ENCODE results near the gene EYA2.
"Not testable (repeated sequence)": the region's sequence is repeated elsewhere in the genome, so short reads cannot be mapped to it uniquely, and the experiment has no call there.

The EYA2 gene

GRCh38 chr20:47156301-47157137, 261.9 kb downstream of the EYA2 start:
- no peak for DNase-seq

DNA sequence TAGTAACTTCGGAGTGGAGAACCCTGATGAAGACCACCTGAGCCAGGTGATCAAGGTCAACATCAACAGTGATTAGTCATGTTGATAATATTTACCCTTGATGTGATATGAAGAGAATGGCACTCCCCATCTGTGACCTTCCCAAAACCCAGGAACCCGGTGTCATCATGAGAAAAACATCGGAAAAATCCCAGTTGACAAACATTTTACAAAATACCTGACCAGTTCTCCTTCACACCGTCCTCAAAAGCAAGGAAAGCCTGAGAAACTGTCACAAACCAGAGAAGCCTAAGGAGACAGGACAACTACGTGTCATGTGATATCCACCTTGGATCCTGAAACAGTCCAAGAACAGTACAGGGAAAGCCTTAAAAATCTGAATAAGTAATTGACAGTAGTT, 264.5 kb downstream of the EYA2 start:
- no peak for DNase-seq

- no peak for DNase-seq
Measured at GRCh38 chr20:47160240-47160639, 265.6 kb downstream of the EYA2 start.

- no peak for DNase-seq
Measured at GRCh38 chr20:47160992-47161391, 266.3 kb downstream of the EYA2 start.

GRCh38 chr20:47161411-47161810, 266.8 kb downstream of the EYA2 start:
- no peak for DNase-seq

DNA sequence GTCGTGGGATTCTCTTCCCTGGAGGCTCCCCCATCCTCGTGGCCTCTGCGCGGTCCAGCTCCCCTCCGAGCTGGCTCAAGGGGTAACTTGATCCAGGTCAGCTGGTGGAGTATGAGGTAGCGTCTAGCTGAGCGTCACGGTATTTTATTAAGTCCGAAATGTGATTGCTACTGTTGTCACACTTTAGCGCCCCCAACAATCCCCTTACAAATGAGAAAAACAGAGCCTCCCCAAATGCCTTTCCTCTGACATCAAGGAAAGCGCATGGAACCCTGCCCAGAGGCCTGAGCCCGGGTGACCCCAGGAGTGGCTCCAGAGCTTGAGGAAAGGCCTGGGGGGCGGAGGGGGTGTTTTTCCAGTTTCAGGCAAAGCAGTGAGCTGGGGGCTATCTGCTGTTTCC, 269.5 kb downstream of the EYA2 start:
- no peak for DNase-seq

DNA sequence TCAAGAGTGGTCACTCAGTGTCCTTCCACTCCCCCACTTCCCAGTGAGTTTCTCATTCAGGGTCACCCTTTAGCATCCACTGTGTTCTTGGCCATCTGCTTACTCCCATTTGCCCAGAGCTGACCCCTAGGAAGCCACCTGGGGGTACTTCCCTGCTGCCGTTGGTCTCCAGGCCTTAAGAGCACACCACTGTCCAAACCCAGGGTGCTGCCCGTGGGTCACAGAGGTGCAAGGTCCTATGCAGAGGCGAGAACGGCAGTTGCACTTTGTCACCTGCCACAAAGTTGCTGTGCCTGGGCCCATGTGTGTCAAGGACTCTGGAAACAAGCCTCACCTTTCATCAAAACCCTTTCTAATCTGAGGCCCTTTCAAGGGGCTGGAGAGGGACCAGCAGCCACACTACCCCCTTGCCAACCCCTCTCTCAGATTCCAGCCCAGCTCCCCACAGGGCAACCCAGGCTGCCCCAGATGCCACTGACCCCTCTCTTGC, 270.8 kb downstream of the EYA2 start:
- DNase-seq: no peak

- no peak for DNase-seq
Measured at GRCh38 chr20:47167846-47168245, 273.2 kb downstream of the EYA2 start.

- DNase-seq: no peak
Measured at GRCh38 chr20:47172579-47172978, 277.9 kb downstream of the EYA2 start.

- no peak for DNase-seq
Measured at GRCh38 chr20:47173596-47174216, 279.1 kb downstream of the EYA2 start.

DNA sequence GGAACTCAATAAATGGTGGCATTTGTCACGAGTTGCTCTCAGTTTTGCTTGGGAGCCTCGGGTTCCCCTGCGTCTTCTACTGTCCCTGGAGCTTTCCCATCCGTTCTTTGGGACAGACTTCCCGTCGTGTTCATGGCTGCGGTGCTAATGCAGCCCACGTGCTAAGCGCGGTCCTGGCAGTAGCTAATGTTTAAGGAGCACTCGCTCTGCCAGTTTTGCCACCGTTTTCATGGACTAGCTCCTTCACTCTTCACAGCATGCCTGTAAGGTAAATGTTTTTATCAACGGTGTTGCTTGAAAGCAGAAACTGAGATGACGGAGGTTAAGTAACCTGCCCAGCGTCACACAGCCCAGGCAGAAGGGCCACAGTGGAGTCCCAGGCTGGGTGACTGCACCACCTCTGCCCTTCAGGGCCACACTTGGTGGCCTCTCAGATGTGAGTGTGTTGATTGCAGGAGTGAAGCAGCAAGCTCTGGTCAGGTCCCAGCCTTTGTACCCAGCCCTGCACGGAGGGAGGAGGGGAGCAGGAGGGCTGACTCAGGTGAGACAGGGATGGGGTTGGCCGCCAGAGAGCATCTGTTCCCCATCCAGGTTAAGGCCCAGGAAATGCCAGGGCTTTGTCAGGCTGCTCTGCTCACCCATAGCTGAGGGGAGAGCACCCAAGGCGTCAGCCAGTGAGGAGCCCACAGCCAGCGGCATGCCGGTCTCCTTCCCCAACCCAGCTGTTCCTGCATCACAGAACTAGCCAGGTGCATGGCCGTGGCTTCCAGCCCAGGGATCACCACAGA, 280.0 kb downstream of the EYA2 start:
- no peak for DNase-seq

- DNase-seq: no peak
Measured at GRCh38 chr20:47175493-47175892, 280.9 kb downstream of the EYA2 start.

DNA sequence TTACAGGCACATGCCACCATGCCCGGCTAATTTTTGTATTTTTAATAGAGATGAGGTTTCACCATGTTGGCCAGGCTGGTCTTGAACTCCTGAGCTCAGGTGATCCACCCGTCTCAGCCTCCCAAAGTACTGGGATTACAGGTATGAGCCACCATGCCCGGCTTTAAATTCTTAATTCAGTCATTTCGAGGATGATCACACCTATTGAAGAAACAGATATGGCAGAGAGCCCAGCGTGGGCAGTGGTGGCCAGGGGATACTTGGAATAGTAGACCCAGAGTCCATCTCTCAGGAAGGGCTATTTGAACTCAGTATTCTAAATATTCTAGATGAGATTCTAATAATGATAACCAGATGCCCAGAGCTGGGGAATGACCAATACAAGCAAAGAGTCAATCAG, 281.6 kb downstream of the EYA2 start:
- DNase-seq: not testable (repeated sequence)

- no peak for DNase-seq
Measured at GRCh38 chr20:47178277-47178676, 283.6 kb downstream of the EYA2 start.

GRCh38 chr20:47178851-47179250, 284.2 kb downstream of the EYA2 start:
- DNase-seq: no peak

DNA sequence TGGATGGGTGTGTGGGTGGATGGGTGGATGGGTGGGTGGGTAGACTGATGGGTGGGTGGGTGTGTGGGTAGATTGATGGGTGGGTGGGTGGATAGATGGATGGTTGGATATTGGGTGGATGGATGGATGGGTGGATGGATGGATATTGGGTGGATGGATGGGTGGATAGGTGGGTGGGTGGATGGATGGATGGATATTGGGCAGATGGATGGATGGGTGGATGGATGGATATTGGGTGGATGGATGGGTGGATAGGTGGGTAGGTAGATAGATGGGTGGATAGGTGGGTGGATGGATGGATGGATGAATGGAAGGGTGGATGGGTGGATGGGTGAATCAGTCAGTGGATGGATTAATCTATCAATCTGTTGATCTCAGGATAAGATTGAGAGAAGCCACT, 284.6 kb downstream of the EYA2 start:
- no peak for DNase-seq

- DNase-seq: no peak
Measured at GRCh38 chr20:47181056-47181862, 286.6 kb downstream of the EYA2 start.

DNA sequence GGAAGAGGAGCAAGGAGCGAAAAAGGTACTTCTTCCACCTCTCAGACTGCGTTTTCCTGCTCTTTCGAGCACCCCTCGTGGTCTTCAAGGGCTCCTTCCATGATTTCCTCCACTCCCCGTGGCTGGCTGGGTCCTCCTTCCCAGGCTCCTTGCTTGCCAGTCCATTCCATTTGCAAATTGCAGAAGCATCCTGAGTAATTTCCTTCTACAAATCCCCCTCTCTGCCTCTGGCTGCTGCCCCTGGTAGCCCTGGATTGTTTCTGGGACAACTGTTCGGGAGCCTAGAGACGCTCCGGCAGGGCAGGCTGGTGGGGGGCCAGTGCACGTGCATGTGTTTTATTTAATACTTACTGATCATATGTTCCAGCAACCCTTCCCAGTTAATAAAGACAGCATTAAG, 288.7 kb downstream of the EYA2 start:
- no peak for DNase-seq

GRCh38 chr20:47187450-47188195, 293.0 kb downstream of the EYA2 start:
- no peak for DNase-seq

DNA sequence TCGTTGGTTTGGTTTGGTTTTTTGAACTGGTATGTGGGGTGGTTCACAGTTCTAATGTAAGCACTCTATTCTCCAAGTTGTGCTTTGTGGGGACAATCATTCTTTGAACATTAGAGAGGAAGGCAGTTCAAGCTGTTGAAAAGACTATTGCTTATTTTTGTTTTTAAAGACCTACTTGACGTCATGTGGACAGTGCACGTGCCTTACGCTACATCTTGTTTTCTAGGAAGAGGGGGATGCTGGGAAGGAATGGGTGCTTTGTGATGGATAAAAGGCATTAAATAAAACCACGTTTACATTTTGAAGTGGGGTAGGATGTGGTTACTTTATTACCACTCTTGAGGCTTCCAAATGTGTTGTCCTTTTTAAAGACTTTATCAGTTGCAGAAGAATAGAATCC, 293.9 kb downstream of the EYA2 start:
- no peak for DNase-seq

GRCh38 chr20:47189060-47189459, 294.4 kb downstream of the EYA2 start:
- no peak for DNase-seq

DNA sequence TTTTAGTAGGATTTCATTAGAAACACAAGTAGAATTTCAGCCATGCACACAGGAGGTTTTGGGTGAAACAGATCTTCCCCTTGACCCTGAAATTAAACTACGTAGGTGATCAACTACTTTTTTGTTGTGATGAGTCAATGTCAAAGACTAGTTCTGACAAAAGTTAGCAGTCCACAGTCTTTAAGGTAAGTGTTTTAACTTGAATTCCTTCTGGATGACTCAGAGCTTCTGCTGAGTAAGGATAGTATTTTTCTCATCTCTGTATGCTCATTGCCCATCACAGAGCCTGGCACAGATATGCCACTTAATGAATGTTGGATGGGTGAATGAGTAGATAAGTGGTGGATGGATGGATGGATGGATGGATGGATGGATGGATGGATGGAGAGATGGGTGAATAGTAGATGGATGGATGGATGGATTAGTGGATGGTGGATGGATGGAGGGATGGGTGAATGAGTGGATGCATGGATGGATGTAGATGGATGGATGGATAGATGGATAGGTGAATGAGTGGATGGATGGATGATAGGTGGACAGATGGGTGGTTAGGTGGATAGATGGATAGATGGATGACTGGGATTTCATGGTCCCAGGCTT, 296.5 kb downstream of the EYA2 start:
- DNase-seq: no peak

All from stimulated activated CD4-positive, alpha-beta T cell treated with anti-CD3 and anti-CD28 coated beads, Interleukin-12 subunit alpha, Interleukin-12 subunit beta, amount 100 ng/mL, for 4 hours (primary cell).